Measurements from ENCODE around the gene LSM7.

LSM7 gene

GRCh38 chr19:2328401-2329148, at the start of gene LSM7, which contains the start of gene SPPL2B:
LSM7 (minus strand) TSS chr19:2328586; CDS start chr19:2328566, 20 bp downstream.
SPPL2B (plus strand) TSS chr19:2328684; CDS start chr19:2328710, 26 bp downstream.
- DNase-seq, result peak; percentile 87

GRCh38 chr19:2376784-2377519, 48.6 kb upstream of the LSM7 start:
- DNase-seq, result no peak

GRCh38 chr19:2375353-2376121, 47.2 kb upstream of the LSM7 start:
- DNase-seq, result no peak

GRCh38 chr19:2374808-2375207, 46.4 kb upstream of the LSM7 start:
- DNase-seq, result no peak

GRCh38 chr19:2372076-2372612, 43.8 kb upstream of the LSM7 start:
- no peak for DNase-seq

- no peak for DNase-seq
These were observed 43.3 kb upstream of the LSM7 start for GRCh38 chr19:2371656-2372055.

GRCh38 chr19:2365201-2365970, 37.0 kb upstream of the LSM7 start:
- no peak for DNase-seq

GRCh38 chr19:2363419-2363818, 35.0 kb upstream of the LSM7 start:
- DNase-seq, result no peak

GRCh38 chr19:2362970-2363300, 34.5 kb upstream of the LSM7 start:
- DNase-seq, result no peak

GRCh38 chr19:2362046-2362969, 33.9 kb upstream of the LSM7 start:
- no peak for DNase-seq

- no peak for DNase-seq
These were observed 33.1 kb upstream of the LSM7 start for GRCh38 chr19:2361246-2362045.

- DNase-seq, result no peak
These were observed 32.4 kb upstream of the LSM7 start for GRCh38 chr19:2360833-2361232.

- no peak for DNase-seq
These were observed 31.8 kb upstream of the LSM7 start, which contains the start of gene TMPRSS9 for GRCh38 chr19:2359992-2360685. TMPRSS9 (plus strand) TSS chr19:2360265; CDS start chr19:2389786, 29,521 bp downstream.

GRCh38 chr19:2358548-2359173, 30.3 kb upstream of the LSM7 start:
- no peak for DNase-seq

- DNase-seq, result no peak
These were observed 29.2 kb upstream of the LSM7 start for GRCh38 chr19:2357279-2358206.

GRCh38 chr19:2356036-2356646, 27.8 kb upstream of the LSM7 start:
- DNase-seq, result no peak

GRCh38 chr19:2355168-2356035, 27.0 kb upstream of the LSM7 start:
- no peak for DNase-seq
